Peyer's patch (tissue), 4 donors: ENCODE data around the gene OASL.

Experiments
- CTCF ChIP-seq, 6 experiments: fragments of 450-650 bp in 4 of 6; fragments of 200-600 bp in 2 of 6; sonication (generic) in 1 of 6; IDR thresholded peaks; one replicate each; pipeline ENCODE4 v1.5.1; 2017 to 2019; ENCODE audit warnings: antibody characterized with exemption in 6 of 6, mild to moderate bottlenecking in 3 of 6, moderate library complexity in 1 of 6
- POLR2A ChIP-seq, 2 donors: fragments of 450-650 bp; IDR thresholded peaks; one replicate each; pipeline ENCODE4 v1.5.1; 2017; ENCODE audit warnings: antibody characterized with exemption in 2 of 2, mild to moderate bottlenecking in 2 of 2, moderate library complexity in 2 of 2

- no peak for TF ChIP-seq CTCF (IDR thresholded peaks at IDR 0.05)
- no peak for TF ChIP-seq POLR2A (IDR thresholded peaks at IDR 0.05)
Observed at GRCh38 chr12:121021754-121022153, 17.3 kb downstream of the OASL start.
